Fibroblast of lung (primary cell): ENCODE data around the gene PRSS37.

Experiments
- CTCF ChIP-seq, 2 donors: IDR thresholded peaks in 1 of 2; conservative IDR thresholded peaks in 1 of 2; 1 replicate in 1 of 2; 2 replicates in 1 of 2; pipeline ENCODE4 v1.5.1; 2011 to 2012; ENCODE audit warnings: low read length in 2 of 2, control low read depth in 1 of 2, inconsistent platforms in 1 of 2, low read depth in 1 of 2, mild to moderate bottlenecking in 1 of 2
- EZH2 ChIP-seq: IDR thresholded peaks from 2 replicates; pipeline ENCODE4 v1.5.1; 2012; ENCODE audit warnings: low read length, control low read depth, mild to moderate bottlenecking; ENCODE audit errors: missing control alignments

- no peak for TF ChIP-seq CTCF (conservative IDR thresholded peaks at IDR 0.05 in 1 of 2, IDR thresholded peaks at IDR 0.05 in 1 of 2; ENCODE audit: low read depth in 1 of 2, low read length in 2 of 2)
- no peak for TF ChIP-seq EZH2
Observed at GRCh38 chr7:141884539-141885225, 43.4 kb upstream of the PRSS37 start.
